HepG2 (cell line): ENCODE data around the gene NXNL2. TPM values are rescaled to one million over a fixed set of nuclear protein-coding genes. Genes with fewer than 3 reads are reported as not detected.

Source experiments
- ARID3A ChIP-seq: IDR thresholded peaks from 2 replicates; pipeline ENCODE4 v1.6.1; 2012; ENCODE audit warnings: low read depth, low read length, improper control_type of control experiment
- MED8 ChIP-seq: sonication (generic); formaldehyde crosslinking; IDR thresholded peaks from 2 replicates; pipeline ENCODE4 v1.8.1; 2023; ENCODE audit warnings: mild to moderate bottlenecking, missing genetic modification reagents; ENCODE audit not compliant: insufficient replicate concordance
- MZF1 ChIP-seq: sonication (generic); formaldehyde crosslinking; IDR thresholded peaks from 2 replicates; pipeline ENCODE4 v1.8.1; 2023; ENCODE audit warnings: mild to moderate bottlenecking, missing genetic modification reagents, borderline replicate concordance
- NCOA2 ChIP-seq: sonication (generic); formaldehyde crosslinking; IDR thresholded peaks from 2 replicates; pipeline ENCODE4 v1.8.0; 2022; ENCODE audit warnings: inconsistent platforms
- NONO ChIP-seq, 2 experiments: fragments of 450-650 bp in 1 of 2; sonication (generic) in 1 of 2; formaldehyde crosslinking in 1 of 2; IDR thresholded peaks in 1 of 2; conservative IDR thresholded peaks in 1 of 2; 2 replicates each; pipeline versions ENCODE4 v1.6.1 to v1.8.0; 2017 to 2022; ENCODE audit warnings: mild to moderate bottlenecking in 1 of 2, missing genetic modification reagents in 1 of 2, moderate library complexity in 1 of 2
- NPAS2 ChIP-seq: sonication (generic); formaldehyde crosslinking; IDR thresholded peaks from 2 replicates; pipeline ENCODE4 v1.8.0; 2022; ENCODE audit warnings: mild to moderate bottlenecking, missing genetic modification reagents, borderline replicate concordance
- TOPORS ChIP-seq: sonication (generic); formaldehyde crosslinking; IDR thresholded peaks from 2 replicates; pipeline ENCODE4 v1.8.0; 2023; ENCODE audit warnings: mild to moderate bottlenecking, missing genetic modification reagents
- YY1 ChIP-seq: IDR thresholded peaks from 2 replicates; pipeline ENCODE4 v1.6.1; 2011; ENCODE audit warnings: low read length, low read depth, moderate library complexity, mild to moderate bottlenecking; ENCODE audit not compliant: insufficient read depth, insufficient replicate concordance
- ZNF230 ChIP-seq: sonication (generic); formaldehyde crosslinking; IDR thresholded peaks from 2 replicates; pipeline ENCODE4 v1.4.0; 2020; ENCODE audit warnings: mild to moderate bottlenecking, missing genetic modification reagents
- ZNF562 ChIP-seq: sonication (generic); formaldehyde crosslinking; IDR thresholded peaks from 2 replicates; pipeline ENCODE4 v1.8.0; 2022; ENCODE audit warnings: missing genetic modification reagents, borderline replicate concordance
- polyA plus RNA-seq, 8 experiments: library from polyadenylated mRNA; depleted of rRNA in 3 of 8; stranded (reverse) in 7 of 8; unstranded in 1 of 8; fragments of >200 nt; fragmentation: Illumina TruSeq in 4 of 8; extraction: Trizol in 4 of 8; gene quantifications; 2 replicates each; pipeline versions ENCODE4 v1.2.1 to v1.2.3, GENCODE V29; 2011 to 2016; ENCODE audit warnings: low read depth in 4 of 8, missing spikeins in 1 of 8, mixed read lengths in 1 of 8; ENCODE audit not compliant: insufficient read depth in 1 of 8
- total RNA-seq, 5 experiments: library from RNA; depleted of rRNA; stranded (reverse); fragments of >200 nt; fragmentation: Illumina TruSeq; extraction: Trizol; gene quantifications; 2 replicates each; pipeline ENCODE4 v1.2.3, GENCODE V29; 2016; ENCODE audit warnings: low read depth in 1 of 5
- TF ChIP-seq, protein P1 (sequence below): IDR thresholded peaks from 2 replicates; pipeline ENCODE4 v1.4.0; 2020; ENCODE audit warnings: mild to moderate bottlenecking, missing genetic modification reagents
- TF ChIP-seq, protein P2 (sequence below): sonication (generic); formaldehyde crosslinking; IDR thresholded peaks from 2 replicates; pipeline ENCODE4 v1.8.1; 2023; ENCODE audit warnings: mild to moderate bottlenecking, missing genetic modification reagents
- TF ChIP-seq, protein P3 (sequence below): sonication (generic); formaldehyde crosslinking; conservative IDR thresholded peaks from 2 replicates; pipeline ENCODE4 v1.4.0; 2020; ENCODE audit warnings: missing genetic modification reagents

The NXNL2 gene
- total and polyA plus RNA-seq, 2 of the 13 experiments (the other 11 are each of a cell fraction or from before 2014, with no cell fraction given): not detected

GRCh38 chr9:88511906-88512305 lies 23.1 kb upstream of the NXNL2 start (continued):
- TF ChIP-seq, protein P1, sequence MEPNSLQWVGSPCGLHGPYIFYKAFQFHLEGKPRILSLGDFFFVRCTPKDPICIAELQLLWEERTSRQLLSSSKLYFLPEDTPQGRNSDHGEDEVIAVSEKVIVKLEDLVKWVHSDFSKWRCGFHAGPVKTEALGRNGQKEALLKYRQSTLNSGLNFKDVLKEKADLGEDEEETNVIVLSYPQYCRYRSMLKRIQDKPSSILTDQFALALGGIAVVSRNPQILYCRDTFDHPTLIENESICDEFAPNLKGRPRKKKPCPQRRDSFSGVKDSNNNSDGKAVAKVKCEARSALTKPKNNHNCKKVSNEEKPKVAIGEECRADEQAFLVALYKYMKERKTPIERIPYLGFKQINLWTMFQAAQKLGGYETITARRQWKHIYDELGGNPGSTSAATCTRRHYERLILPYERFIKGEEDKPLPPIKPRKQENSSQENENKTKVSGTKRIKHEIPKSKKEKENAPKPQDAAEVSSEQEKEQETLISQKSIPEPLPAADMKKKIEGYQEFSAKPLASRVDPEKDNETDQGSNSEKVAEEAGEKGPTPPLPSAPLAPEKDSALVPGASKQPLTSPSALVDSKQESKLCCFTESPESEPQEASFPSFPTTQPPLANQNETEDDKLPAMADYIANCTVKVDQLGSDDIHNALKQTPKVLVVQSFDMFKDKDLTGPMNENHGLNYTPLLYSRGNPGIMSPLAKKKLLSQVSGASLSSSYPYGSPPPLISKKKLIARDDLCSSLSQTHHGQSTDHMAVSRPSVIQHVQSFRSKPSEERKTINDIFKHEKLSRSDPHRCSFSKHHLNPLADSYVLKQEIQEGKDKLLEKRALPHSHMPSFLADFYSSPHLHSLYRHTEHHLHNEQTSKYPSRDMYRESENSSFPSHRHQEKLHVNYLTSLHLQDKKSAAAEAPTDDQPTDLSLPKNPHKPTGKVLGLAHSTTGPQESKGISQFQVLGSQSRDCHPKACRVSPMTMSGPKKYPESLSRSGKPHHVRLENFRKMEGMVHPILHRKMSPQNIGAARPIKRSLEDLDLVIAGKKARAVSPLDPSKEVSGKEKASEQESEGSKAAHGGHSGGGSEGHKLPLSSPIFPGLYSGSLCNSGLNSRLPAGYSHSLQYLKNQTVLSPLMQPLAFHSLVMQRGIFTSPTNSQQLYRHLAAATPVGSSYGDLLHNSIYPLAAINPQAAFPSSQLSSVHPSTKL: no peak
- TF ChIP-seq ZNF562 (no peak), NONO (IDR thresholded peaks at IDR 0.05) (no peak), NONO (CRISPR knock-in tag; conservative IDR thresholded peaks at IDR 0.05) (no peak), ZNF230 (CRISPR knock-in tag) (no peak), MZF1 (CRISPR knock-in tag) (no peak), TOPORS (CRISPR knock-in tag) (no peak), NCOA2 (CRISPR knock-in tag) (no peak), MED8 (no peak), NPAS2 (CRISPR knock-in tag) (no peak), YY1 (no peak), ARID3A (no peak)
- TF ChIP-seq, protein P2, sequence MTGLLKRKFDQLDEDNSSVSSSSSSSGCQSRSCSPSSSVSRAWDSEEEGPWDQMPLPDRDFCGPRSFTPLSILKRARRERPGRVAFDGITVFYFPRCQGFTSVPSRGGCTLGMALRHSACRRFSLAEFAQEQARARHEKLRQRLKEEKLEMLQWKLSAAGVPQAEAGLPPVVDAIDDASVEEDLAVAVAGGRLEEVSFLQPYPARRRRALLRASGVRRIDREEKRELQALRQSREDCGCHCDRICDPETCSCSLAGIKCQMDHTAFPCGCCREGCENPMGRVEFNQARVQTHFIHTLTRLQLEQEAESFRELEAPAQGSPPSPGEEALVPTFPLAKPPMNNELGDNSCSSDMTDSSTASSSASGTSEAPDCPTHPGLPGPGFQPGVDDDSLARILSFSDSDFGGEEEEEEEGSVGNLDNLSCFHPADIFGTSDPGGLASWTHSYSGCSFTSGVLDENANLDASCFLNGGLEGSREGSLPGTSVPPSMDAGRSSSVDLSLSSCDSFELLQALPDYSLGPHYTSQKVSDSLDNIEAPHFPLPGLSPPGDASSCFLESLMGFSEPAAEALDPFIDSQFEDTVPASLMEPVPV (CRISPR knock-in tag): no peak
- TF ChIP-seq, protein P3, sequence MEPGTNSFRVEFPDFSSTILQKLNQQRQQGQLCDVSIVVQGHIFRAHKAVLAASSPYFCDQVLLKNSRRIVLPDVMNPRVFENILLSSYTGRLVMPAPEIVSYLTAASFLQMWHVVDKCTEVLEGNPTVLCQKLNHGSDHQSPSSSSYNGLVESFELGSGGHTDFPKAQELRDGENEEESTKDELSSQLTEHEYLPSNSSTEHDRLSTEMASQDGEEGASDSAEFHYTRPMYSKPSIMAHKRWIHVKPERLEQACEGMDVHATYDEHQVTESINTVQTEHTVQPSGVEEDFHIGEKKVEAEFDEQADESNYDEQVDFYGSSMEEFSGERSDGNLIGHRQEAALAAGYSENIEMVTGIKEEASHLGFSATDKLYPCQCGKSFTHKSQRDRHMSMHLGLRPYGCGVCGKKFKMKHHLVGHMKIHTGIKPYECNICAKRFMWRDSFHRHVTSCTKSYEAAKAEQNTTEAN (CRISPR knock-in tag): no peak
